GM21723 (cell line): Measurements from ENCODE around the gene HNRNPUL1.

ENCODE experiments used
- ATAC-seq: cut with Tn5 transposase; IDR thresholded peaks from one replicate; pipeline ENCODE4 v1.9.1; 2021; ENCODE audit warnings: mild to moderate bottlenecking, moderate library complexity; ENCODE audit not compliant: unreplicated experiment

HNRNPUL1 gene

DNA sequence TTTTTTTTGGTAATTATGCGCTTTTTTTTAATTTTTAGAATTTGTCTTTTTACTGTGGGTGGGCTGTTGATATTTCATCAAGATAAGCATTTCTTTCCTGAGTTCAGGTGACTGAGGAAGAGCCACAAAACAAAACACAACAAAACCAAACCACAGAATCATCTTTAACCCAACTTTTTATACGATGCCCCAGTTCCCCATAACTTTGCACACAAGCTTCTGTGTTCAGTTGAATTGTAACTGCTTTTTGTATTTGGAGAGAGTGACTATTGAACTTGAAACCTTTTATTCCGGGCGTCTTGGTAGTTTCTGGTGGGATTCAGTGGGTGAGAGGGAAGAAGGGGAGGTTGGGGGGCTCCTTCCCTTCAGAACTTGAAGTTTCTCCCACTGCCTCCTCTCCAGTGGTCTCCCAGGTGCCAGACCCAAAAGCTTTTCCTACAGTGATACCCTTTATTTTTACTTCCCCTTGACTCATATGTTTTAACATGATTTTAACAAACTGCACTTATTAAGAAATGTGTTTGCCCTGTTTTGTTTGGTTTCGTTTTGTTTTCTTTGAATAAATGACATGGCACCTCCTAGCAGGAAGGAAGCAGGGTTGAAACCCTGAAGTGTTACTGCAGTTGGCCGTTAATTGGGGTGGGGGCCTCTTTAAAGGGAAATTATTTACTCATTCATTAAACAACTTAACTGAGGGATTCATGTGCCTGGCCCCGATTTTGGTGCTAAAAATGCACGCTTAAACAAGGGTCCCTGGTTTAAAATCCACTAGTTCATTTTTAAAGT lies 43.1 kb downstream of the HNRNPUL1 start:
- no peak for ATAC-seq

DNA sequence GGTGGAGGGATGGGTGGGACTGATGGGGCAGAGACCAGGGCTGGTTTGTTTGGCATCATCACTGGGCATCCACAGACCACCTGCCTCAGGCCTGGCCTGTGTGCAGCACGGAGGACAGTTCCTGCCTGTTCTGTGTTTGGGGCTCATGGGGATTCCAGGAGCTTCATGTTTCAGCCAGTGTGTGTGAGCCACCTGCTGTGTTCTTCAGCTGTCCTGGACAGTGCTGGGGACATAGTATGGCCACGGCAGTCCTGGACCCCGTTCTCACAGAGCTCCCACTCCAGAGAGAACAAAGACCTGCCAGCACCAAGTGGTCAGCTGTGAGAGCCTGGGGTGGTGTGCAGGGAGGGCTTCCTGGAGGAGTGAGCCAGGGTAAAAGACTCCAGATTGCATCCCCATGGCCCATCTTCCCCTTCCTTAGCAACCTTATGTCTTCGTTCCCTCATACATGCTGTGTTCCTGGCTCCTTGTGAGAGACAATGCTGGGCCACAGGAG lies 43.8 kb downstream of the HNRNPUL1 start:
- peak; percentile 10 for ATAC-seq

DNA sequence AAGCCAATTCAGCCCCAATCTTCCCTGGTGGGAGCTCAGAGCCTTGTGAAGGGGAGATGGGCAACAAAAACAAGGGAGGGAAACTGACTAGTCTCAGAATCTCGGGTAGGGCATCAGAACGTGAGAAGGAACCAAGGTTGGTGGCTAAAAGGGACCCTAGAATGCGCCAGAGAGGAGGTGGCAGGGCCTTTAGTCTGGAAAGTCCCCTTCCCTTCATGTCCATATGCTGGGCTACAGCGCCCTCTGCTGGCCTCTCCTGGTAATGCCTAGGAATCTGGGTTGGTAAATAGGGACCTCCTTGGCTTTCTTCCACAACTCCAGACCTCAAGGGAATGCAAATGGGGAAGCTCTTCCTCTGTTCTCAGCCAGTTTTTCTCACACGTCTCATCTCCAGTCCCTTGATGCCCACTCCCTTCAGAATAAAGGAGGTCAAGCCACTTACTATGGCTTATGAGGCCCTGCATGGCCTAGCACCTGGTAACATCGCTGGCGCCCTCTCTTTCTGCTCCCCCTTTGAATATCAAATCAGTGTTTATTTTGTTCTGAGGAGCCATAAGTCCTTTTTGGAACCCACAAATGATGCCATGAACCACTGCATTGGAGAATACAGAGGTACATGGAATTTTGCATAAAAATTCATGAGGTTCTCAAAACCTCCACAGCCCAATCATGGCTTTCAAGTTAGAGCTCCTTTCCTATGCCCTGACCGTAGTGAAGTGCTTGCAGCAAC lies 44.4 kb downstream of the HNRNPUL1 start:
- ATAC-seq: peak; percentile 55

DNA sequence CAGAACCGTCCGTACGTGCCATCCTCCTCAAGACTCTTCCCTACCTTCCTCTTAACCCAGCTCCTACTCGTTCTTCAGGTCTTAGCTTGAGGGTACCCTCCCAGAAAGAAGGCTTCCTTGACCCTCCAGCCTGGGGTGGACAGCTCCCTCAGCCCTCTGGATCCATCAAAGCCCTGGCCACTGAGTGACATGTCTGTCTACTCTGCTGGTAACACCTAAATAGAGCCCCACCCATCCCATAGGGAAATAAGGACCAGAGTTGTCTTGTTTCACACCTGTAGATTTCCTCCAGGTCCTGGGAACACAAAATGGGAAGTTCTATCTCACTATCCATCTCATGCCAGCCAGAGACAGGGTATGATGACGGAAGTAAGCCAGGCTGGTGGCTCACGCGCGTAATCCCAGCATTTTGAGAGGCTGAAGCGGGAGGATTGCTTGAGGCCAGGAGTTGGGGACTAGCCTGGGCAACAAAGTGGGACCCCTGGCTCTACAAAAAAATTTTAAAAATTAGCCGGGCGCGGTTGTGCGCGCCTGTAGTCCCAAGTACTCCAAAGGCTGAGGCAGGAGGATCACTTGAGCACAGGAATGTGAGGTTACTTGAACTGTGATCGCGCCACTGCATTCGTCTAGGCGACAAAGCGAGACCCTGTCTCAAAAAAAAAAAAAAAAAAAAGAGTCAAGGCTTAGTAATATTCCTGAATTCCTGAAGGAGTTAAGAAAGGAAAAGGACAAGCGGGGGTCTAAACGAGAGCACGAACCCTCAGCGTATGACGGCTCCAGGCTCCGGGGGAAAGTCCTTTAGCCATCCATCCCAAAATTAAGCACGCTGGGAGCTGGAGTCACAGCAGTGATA lies 45.2 kb downstream of the HNRNPUL1 start:
- no peak for ATAC-seq

DNA sequence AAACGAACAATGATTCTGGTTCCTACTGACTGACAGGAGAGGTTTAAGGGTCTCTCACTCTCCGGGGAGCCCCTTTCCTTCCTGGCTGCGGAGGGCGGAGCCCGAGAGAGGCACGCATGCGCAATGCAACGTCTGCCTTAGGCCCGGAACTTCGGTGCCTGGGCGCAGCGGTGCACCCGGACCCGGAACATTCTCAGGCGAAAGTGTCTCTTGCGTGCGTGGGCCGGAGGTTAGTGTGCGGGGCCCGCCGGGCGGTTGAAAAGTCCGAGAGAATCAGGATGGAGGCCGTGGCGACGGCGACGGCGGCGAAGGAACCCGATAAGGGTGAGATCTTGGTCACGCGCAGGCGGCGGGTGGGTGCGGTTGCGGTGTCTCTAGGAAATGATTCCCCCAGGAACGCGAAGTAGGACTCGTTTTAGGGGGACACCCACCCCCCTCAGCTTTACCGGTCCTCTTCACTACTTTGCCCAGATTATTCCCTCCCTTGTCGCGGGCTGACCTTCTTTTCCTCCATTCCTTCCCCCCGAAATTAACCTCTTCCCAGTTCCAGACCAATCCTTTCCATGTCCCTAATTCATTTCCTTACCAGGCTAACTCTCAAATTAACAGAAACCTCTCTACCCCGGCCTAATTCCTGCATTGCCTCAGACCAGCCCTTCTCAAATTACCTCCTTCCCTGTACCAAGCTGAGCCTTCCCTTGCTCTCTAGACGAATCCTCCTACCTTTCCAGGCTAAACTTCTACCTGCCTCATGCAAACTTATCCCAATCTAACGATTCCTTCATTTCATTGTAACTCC lies 46.1 kb downstream of the HNRNPUL1 start, which contains the start of gene CCDC97:
Gene CCDC97, plus strand, starts transcription at position 140 of the 799 bp plus-strand sequence. Its CDS starts 139 bp downstream, at position 279.
- peak; percentile 48 for ATAC-seq

DNA sequence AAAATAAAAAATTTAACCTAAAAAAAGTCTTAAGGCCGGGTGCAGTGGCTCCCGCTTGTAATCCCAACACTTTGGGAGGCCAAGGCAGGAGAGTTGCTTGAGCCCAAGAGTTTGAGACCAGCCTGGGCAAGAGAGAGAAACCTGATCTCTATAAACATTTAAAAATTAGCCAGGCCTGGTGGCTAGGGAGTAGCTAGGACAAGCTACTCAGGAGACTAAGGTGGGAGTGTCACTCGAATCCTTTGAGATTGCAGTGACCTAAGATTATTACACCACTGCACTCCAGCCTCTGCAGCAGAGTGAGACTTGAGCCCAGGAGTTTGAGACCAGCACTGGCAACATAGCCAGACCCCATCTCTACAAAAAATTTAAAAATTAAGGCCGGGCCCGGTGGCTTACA lies 46.9 kb downstream of the HNRNPUL1 start:
- ATAC-seq: no peak

DNA sequence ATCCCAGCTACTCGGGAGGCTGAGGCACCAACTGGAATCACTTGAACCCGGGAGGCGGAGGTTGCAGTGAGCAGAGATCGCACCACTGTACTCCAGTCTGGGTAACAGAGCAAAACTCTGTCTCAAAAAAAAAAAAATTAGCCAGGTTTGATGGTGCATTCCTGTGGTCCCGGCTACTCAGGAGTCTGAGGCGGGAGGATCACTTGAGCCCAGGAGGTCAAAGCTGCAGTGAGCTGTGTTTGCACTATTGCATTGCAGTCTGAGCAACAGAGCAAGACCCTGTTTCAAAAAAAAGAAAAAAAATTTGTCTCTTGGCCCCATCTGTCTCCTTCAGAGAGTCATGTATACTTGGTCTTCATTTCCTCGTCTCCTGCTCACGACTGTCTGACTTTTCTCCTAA lies 47.4 kb downstream of the HNRNPUL1 start:
- no peak for ATAC-seq

DNA sequence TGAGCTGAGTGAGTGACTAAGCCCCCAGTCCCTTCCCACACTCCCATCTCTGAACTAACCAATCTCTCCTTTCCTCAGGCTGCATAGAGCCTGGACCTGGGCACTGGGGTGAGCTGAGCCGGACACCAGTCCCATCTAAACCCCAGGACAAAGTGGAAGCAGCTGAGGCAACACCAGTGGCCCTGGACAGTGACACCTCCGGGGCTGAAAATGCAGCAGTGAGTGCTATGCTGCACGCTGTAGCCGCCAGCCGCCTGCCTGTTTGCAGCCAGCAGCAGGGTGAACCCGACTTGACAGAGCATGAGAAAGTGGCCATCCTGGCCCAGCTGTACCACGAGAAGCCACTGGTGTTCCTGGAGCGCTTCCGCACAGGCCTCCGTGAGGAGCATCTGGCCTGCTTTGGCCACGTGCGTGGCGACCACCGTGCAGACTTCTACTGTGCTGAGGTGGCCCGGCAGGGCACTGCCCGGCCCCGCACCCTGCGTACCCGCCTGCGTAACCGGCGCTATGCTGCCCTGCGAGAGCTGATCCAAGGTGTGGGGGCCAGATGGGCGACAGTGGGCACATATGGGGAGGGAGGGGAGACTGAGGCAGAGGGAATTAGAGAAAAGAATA lies 52.2 kb downstream of the HNRNPUL1 start:
- ATAC-seq: no peak

DNA sequence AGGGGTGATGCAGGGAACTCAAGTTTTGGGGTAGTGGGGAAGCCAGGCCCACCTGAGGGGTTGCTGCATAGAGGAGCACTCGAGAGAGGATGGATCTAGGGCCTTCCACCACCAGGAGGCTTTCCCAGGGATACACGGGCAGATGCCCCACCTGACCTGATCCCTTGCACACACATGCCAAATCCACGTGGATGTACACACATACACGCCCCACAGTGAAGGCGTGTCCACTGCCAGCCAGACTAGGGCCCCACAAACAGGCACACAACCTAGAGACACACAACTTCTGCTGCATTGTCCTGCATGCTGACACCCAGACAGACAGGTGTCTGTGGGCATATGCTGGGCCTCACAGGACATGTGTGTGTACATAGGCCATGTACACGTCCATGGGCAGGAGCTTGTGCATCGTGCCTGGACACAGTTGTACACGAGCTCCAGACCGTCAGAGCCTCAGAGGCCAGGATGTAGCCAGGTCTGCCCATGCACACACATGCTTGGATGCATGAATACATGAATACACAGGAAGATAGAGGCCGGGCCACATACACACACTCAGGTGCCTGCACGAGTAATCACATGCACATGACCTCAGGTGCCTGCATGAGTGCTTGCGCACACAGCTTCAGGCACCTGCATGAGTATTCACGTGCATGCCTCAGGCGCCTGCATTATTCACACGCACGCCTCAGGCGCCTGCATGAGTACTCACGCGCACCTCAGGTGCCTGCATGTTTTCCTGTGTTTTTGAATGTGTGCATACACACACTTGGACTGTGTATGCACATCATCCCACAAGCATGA lies 54.7 kb downstream of the HNRNPUL1 start:
- no peak for ATAC-seq

DNA sequence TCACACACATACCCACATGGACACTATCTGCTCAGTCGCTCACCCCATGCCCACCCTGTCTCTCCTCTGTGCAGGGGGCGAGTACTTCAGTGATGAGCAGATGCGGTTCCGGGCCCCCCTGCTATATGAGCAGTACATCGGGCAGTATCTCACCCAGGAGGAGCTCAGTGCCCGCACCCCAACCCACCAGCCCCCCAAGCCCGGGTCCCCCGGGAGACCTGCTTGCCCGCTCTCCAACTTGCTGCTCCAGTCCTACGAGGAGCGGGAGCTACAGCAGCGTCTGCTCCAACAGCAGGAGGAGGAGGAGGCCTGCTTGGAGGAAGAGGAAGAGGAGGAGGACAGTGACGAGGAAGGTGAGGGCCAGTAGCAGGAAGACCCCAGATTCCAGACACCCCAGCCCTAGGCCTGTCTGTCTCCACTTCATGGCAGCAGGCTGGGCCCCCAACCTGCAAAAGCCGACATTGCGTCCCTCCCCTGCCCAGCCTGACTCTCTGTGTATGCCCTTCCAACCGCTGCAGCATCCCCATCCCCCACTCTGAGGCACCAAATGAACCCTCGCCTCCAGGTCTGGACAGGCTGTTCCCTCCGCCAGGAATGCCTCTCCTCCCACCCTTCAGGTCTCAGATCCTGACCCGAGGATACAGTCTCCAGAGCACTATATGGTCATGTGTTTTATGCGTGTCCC lies 55.5 kb downstream of the HNRNPUL1 start:
- no peak for ATAC-seq

DNA sequence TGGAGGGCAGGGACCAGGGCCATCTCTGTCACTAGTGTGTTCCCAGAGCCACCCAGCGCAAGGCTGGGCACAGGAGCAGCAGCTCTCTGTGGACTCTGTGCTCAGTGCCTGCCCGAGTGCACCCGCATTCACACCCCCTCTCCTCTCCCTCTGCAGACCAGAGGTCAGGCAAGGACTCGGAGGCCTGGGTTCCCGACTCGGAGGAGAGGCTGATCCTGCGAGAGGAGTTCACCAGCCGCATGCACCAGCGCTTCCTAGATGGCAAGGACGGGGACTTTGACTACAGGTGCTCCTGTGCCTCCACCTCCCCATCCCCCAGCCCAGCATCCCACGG lies 56.0 kb downstream of the HNRNPUL1 start:
- no peak for ATAC-seq

DNA sequence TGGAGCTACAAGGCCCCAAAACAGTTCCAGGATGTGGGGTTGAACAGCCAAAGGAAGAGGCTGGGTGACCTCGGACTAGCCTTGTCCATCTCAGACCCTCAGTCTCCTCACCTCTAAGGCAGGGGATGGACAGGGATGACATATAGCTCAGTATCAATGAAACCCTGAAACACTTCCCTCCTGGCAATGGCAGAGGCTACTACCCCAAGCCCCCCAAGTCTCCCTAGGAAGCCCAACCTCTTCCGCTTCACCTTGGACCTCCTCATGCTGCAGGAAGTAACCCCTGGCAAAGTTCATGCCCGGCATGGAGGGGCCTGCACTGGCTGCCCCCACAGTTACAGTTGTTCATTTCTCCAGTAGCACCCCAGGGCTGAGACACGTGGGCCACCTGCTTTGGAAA lies 56.4 kb downstream of the HNRNPUL1 start:
- no peak for ATAC-seq

DNA sequence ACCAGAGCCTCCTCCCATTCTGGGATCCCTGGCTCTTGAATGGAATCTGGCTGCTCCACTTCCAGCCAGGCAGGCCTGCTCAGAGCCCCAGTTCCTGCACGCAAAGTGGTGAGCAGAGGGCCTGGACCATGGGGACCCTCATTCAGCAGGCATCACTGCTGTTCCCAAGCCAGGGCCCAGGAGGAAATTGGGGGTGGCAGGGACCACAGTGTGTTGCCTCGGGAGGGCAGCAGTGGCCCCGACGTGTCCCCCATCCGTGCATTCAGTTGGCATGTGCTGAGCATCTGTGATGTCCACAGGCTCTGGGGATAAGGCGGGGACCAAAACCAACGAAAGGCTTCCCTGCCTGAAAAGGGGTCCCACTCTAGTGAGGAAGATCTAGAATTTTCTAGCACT lies 57.0 kb downstream of the HNRNPUL1 start:
- no peak for ATAC-seq

DNA sequence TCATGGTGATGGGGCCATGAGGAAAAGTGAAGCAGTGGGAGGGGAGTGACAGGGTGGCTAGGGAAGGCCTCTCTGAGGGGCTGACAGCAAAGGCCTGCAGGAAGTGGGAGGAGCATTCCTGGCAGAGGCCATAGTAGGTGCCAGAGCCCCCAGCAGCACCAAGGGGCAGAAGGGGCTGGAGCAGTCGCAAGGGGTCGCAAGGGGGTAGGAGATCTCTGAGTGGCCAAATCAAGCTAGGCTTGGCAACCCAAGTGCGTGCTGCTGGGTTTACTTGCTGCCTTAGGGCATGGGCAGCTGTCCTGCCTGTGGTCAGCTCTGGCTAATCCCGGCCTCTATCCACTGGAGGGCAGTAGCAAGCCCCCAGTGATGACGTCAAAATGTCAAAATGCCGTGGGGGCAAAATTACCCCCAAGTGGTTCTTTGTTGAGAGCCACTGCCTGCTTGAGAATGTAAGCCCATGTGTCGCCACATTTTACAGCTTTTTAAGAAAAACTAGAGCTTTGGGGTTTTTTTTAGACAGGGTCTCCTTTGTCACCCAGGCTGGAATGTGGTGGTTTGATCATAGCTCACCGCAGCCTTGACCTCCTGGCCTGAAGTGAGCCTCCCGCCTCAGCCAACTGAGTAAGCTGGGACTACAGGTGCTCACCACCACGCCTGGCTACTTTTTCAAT lies 57.6 kb downstream of the HNRNPUL1 start:
- no peak for ATAC-seq

DNA sequence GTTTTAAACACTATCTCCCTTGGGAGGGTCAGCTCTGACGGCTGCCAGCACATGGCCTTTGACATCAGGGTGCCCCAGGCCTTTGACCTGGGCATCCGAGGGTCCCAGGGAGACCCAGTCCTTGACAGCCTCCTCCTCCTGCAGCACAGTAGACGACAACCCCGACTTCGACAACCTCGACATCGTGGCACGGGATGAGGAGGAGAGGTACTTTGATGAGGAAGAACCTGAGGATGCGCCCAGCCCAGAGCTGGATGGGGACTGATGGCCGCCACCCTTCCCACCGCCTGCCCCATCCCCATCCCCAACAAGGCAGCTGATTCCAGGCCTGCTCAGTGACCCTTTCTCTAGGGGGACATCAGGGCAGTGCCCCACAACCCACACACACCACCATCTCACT lies 58.3 kb downstream of the HNRNPUL1 start:
- ATAC-seq: no peak

DNA sequence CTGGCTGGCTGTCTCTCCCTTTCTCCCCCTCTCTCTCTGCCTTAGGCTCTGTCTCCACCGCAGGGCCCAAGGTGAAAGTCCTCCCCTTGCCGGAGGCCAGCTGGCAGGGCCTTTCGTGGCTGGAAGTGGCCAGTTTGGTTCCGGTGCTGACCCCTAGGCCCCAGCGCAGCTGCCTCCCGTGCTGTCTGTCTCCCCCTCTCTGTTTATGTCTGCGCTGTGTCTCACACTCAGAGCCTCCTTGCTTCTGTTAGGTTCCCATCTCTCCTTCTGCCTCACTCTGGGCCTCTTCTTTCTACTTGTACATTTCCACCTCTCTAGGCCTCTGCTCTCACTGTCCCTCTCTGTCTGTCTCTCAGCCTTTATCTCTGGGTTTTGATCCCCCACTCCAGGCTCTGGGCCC lies 58.9 kb downstream of the HNRNPUL1 start:
- no peak for ATAC-seq

DNA sequence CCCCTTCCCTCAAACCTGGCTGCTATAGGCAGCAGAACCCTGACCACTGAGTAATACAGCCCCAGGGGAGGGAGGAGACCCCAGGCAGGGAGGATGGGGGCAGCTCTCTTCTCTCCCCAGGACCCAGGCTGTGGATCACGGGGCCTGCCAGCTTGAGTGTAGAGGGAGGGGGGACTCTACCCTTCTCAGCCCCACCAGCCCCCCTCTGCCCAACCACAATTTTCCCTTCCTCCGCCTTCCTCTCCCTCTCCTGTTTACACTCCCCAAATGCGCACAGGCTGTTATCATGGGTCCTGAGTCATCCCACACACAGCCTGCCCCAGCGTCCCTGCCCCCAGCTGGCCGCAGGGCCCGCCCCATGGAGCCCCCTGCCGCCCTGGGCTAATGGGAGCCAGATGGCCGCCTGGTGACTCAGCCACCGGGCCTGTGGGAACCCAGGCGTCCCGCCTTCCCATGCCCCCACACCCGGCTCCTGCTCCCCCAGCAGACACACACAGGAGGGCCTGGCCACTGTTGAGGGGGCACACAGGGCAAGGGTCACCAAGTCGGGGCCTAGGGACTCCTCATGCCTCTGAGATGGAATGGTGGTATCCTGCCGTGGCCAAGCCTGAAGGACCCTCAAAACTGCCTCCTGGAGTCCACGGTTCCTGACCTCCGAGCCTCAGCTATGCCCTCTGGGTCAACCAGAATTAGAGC lies 59.4 kb downstream of the HNRNPUL1 start:
- no peak for ATAC-seq
